ENCODE measurements around the gene MLLT10.

DNA sequence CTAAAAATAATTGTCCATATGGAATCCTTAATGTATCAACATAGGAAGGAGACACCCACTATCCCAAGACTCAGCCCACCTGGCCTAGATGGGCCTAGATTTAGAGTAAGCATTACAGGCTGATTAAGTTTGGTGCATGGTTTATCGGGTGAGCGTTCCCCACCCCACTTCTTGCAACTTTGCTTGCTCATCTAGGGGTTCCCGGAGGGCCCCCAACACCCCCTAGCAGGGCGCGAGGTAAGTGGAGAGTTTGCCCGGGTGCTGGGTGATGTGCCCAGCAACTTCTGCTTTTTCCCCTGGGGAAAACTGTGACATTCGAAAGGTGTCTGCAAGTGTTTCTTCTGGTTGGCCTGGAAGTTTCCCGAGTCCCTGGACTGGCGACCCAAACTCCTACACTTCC, 40.2 kb upstream of the MLLT10 start:
- no peak for TF ChIP-seq POLR2A (IDR thresholded peaks at IDR 0.05)
- TF ChIP-seq, protein P1, sequence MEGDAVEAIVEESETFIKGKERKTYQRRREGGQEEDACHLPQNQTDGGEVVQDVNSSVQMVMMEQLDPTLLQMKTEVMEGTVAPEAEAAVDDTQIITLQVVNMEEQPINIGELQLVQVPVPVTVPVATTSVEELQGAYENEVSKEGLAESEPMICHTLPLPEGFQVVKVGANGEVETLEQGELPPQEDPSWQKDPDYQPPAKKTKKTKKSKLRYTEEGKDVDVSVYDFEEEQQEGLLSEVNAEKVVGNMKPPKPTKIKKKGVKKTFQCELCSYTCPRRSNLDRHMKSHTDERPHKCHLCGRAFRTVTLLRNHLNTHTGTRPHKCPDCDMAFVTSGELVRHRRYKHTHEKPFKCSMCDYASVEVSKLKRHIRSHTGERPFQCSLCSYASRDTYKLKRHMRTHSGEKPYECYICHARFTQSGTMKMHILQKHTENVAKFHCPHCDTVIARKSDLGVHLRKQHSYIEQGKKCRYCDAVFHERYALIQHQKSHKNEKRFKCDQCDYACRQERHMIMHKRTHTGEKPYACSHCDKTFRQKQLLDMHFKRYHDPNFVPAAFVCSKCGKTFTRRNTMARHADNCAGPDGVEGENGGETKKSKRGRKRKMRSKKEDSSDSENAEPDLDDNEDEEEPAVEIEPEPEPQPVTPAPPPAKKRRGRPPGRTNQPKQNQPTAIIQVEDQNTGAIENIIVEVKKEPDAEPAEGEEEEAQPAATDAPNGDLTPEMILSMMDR (IDR thresholded peaks at IDR 0.05): no peak

Data from thyroid gland (tissue), 4 donors.